GM23338 (cell line): ENCODE measurements around the gene CAMSAP2. TPM values are rescaled to one million over a fixed set of nuclear protein-coding genes. Genes with fewer than 3 reads are reported as not detected.

ENCODE experiments used
- ATAC-seq: fragments of 200-7000 bp; cut with Tn5 transposase; 3 replicates; pipeline ENCODE4 v1.9.1; 2020
- DNase-seq: peaks from one replicate; pipeline ENCODE4 v3.0.0-alpha.2; 2015; ENCODE audit warnings: low spot score
- H2AFZ ChIP-seq: fragments of 200-600 bp; sonication (generic); 2 replicates; pipeline ENCODE4 v1.8.0; 2016; ENCODE audit warnings: antibody characterized with exemption, mild to moderate bottlenecking, moderate library complexity
- H3F3A ChIP-seq: fragments of 200-600 bp; sonication (generic); replicated peaks from 2 replicates; pipeline ENCODE4 v1.8.0; 2017; ENCODE audit warnings: antibody characterized with exemption, mixed run types, low read depth
- H3K27ac ChIP-seq: fragments of 200-600 bp; sonication (generic); 2 replicates; pipeline ENCODE4 v1.6.1; 2016; ENCODE audit warnings: low read depth
- H3K27me3 ChIP-seq: fragments of 200-600 bp; sonication (generic); 2 replicates; pipeline ENCODE4 v1.8.0; 2016; ENCODE audit warnings: mild to moderate bottlenecking, mixed run types, moderate library complexity; ENCODE audit not compliant: insufficient read depth
- H3K36me3 ChIP-seq: fragments of 200-600 bp; sonication (generic); 2 replicates; pipeline ENCODE4 v1.8.0; 2016; ENCODE audit warnings: mild to moderate bottlenecking; ENCODE audit not compliant: insufficient read depth
- H3K4me1 ChIP-seq: fragments of 200-600 bp; sonication (generic); 2 replicates; pipeline ENCODE4 v1.8.0; 2016; ENCODE audit warnings: mild to moderate bottlenecking, moderate library complexity; ENCODE audit not compliant: insufficient read depth
- H3K4me2 ChIP-seq: fragments of 200-600 bp; sonication (generic); 2 replicates; pipeline ENCODE4 v1.7.1; 2017; ENCODE audit warnings: mixed run types
- H3K4me3 ChIP-seq: fragments of 200-600 bp; sonication (generic); 2 replicates; pipeline ENCODE4 v1.6.1; 2016; ENCODE audit warnings: mixed run types
- H3K79me2 ChIP-seq: fragments of 200-600 bp; sonication (generic); replicated peaks from 2 replicates; pipeline ENCODE4 v1.8.0; 2017; ENCODE audit warnings: mild to moderate bottlenecking; ENCODE audit not compliant: insufficient read depth
- H3K9me2 ChIP-seq: fragments of 200-600 bp; sonication (generic); 2 replicates; pipeline ENCODE4 v1.8.0; 2017; ENCODE audit not compliant: insufficient read depth
- H4K20me1 ChIP-seq: fragments of 200-600 bp; sonication (generic); replicated peaks from 2 replicates; pipeline ENCODE4 v1.8.0; 2017; ENCODE audit warnings: mild to moderate bottlenecking; ENCODE audit not compliant: insufficient read depth
- H3K27ac Mint-ChIP-seq: 2 replicates; pipeline ENCODE4 v1.8.0; 2020; ENCODE audit warnings: inconsistent platforms, mild to moderate bottlenecking, moderate library complexity, mixed read lengths
- H3K27me3 Mint-ChIP-seq: 3 replicates; pipeline ENCODE4 v1.8.0; 2022; ENCODE audit warnings: low read depth, mild to moderate bottlenecking, moderate library complexity, mixed read lengths, inconsistent platforms; ENCODE audit not compliant: insufficient read depth, poor library complexity
- H3K36me3 Mint-ChIP-seq: 3 replicates; pipeline ENCODE4 v1.8.0; 2021; ENCODE audit warnings: low read depth, mild to moderate bottlenecking, inconsistent platforms, moderate library complexity, mixed read lengths
- H3K4me1 Mint-ChIP-seq: 3 replicates; pipeline ENCODE4 v1.8.0; 2020; ENCODE audit warnings: mild to moderate bottlenecking, inconsistent platforms, mixed read lengths
- H3K4me3 Mint-ChIP-seq: 3 replicates; pipeline ENCODE4 v1.8.0; 2021; ENCODE audit warnings: moderate library complexity, mild to moderate bottlenecking, inconsistent platforms, mixed read lengths
- H3K9me3 Mint-ChIP-seq: 3 replicates; pipeline ENCODE4 v1.8.0; 2020; ENCODE audit warnings: moderate library complexity, mild to moderate bottlenecking, inconsistent platforms, mixed read lengths
- CREB1 ChIP-seq: fragments of 250-450 bp; sonication (Bioruptor Pico); IDR thresholded peaks from 2 replicates; pipeline ENCODE4 v1.5.0; 2020; ENCODE audit warnings: low read depth, mild to moderate bottlenecking, moderate library complexity
- CTCF ChIP-seq, 2 experiments: fragments of 200-600 bp in 1 of 2; sonication (generic) in 1 of 2; conservative IDR thresholded peaks; 2 replicates each; pipeline versions ENCODE4 v1.5.1 to v1.6.1; 2016 to 2017; ENCODE audit warnings: antibody characterized with exemption in 2 of 2, low read depth in 2 of 2, mild to moderate bottlenecking in 2 of 2, moderate library complexity in 1 of 2
- ETS1 ChIP-seq: IDR thresholded peaks from 2 replicates; pipeline ENCODE4 v1.6.1; 2016; ENCODE audit warnings: antibody characterized with exemption
- EZH2 ChIP-seq: fragments of 200-600 bp; sonication (generic); IDR thresholded peaks from one replicate; pipeline ENCODE4 v1.8.0; 2017; ENCODE audit warnings: antibody characterized with exemption, mild to moderate bottlenecking, low read depth; ENCODE audit not compliant: unreplicated experiment
- EZH2phosphoT487 ChIP-seq: fragments of 200-600 bp; sonication (generic); IDR thresholded peaks from one replicate; pipeline ENCODE4 v1.8.1; 2018; ENCODE audit warnings: antibody characterized with exemption; ENCODE audit not compliant: unreplicated experiment
- JUNB ChIP-seq: IDR thresholded peaks from one replicate; pipeline ENCODE4 v1.6.1; 2016; ENCODE audit warnings: antibody characterized with exemption; ENCODE audit not compliant: unreplicated experiment
- NANOG ChIP-seq: IDR thresholded peaks from 2 replicates; pipeline ENCODE4 v1.6.1; 2016; ENCODE audit warnings: antibody characterized with exemption, borderline replicate concordance
- POLR2AphosphoS5 ChIP-seq: IDR thresholded peaks from 2 replicates; pipeline ENCODE4 v1.6.1; 2016; ENCODE audit warnings: antibody characterized with exemption, low read depth
- REST ChIP-seq: IDR thresholded peaks from one replicate; pipeline ENCODE4 v1.6.1; 2018; ENCODE audit warnings: antibody characterized with exemption; ENCODE audit not compliant: unreplicated experiment
- STAT1 ChIP-seq: IDR thresholded peaks from one replicate; pipeline ENCODE4 v1.6.1; 2016; ENCODE audit warnings: antibody characterized with exemption; ENCODE audit not compliant: unreplicated experiment
- ZNF114 ChIP-seq: fragments of 250-450 bp; sonication (Bioruptor Pico); IDR thresholded peaks from 2 replicates; pipeline ENCODE4 v1.5.0; 2020; ENCODE audit warnings: mild to moderate bottlenecking, moderate library complexity
- ZNF331 ChIP-seq: fragments of 250-450 bp; sonication (Bioruptor Pico); IDR thresholded peaks from 2 replicates; pipeline ENCODE4 v1.5.0; 2020; ENCODE audit warnings: low read depth, mild to moderate bottlenecking, moderate library complexity
- polyA plus RNA-seq: library from polyadenylated mRNA; unstranded; fragments of >200 nt; fragmentation: Nextera tagmentation; extraction: Ambion mirVana; gene quantifications from 2 replicates; pipeline ENCODE4 v1.2.1, GENCODE V29; 2016
- total RNA-seq: library from RNA; depleted of rRNA; stranded (reverse); fragments of >200 nt; shearing (Covaris generic); gene quantifications from 2 replicates; pipeline ENCODE4 v1.2.3, GENCODE V29; 2014

Gene CAMSAP2
- total and polyA plus RNA-seq, 2 experiments from 2014 or later: 9.1 to 21.3 TPM

- no peak for TF ChIP-seq EZH2
- no peak for TF ChIP-seq STAT1
- no peak for TF ChIP-seq EZH2phosphoT487
- no peak for TF ChIP-seq ETS1
- TF ChIP-seq POLR2AphosphoS5: no peak
- no peak for TF ChIP-seq REST
- no peak for TF ChIP-seq JUNB
Measured at GRCh38 chr1:200877839-200878551, 139.3 kb downstream of the CAMSAP2 start (continued).

- Mint-ChIP-seq H3K27me3 (peaks cover 3% of the 10 kb centered on the region), H3K36me3 (no peaks in the 10 kb centered on the region), H3K4me3 (no peak overlapping the region), H3K27ac (no peak overlapping the region), H3K9me3 (no peaks in the 10 kb centered on the region), H3K4me1 (peaks cover 24% of the 10 kb centered on the region)
- ATAC-seq: no peak
- H3K27me3 ChIP-seq: 0 out of 2 replicates have a peak, but pooled peaks cover 7% of the 10 kb centered on the region
- H3K4me1 ChIP-seq: peaks cover 16% of the 10 kb centered on the region
- DNase-seq: no peak
- no peaks in the 10 kb centered on the region for H3F3A ChIP-seq
- H3K4me2 ChIP-seq: no peak overlapping the region
- no peaks in the 10 kb centered on the region for H3K9me2 ChIP-seq
- no peaks in the 10 kb centered on the region for H4K20me1 ChIP-seq
- no peaks in the 10 kb centered on the region for H3K36me3 ChIP-seq
- no peak overlapping the region for H3K4me3 ChIP-seq
- H2AFZ ChIP-seq: no peak overlapping the region
- H3K27ac ChIP-seq: no peak overlapping the region
- no peak for TF ChIP-seq EZH2
- TF ChIP-seq JUNB: no peak
- no peak for TF ChIP-seq CTCF (conservative IDR thresholded peaks at IDR 0.05; ENCODE audit: low read depth in 2 of 2)
- TF ChIP-seq STAT1: no peak
- no peak for TF ChIP-seq ETS1
- TF ChIP-seq ZNF114 (CRISPR knock-in tag): no peak
- TF ChIP-seq ZNF331 (CRISPR knock-in tag): no peak
- TF ChIP-seq EZH2phosphoT487: no peak
- TF ChIP-seq CREB1: no peak
- no peak for TF ChIP-seq NANOG
- H3K79me2 ChIP-seq: no peaks in the 10 kb centered on the region
Measured at GRCh38 chr1:200880212-200880611, 141.5 kb downstream of the CAMSAP2 start.
